Stimulated activated CD4-positive, alpha-beta T cell treated with anti-CD3 and anti-CD28 coated beads, Interleukin-2, amount 100 ng/mL, for 48 hours (primary cell): Measurements from ENCODE around the gene ZNF616.
A peak's percentile ranks its signal among the peaks of the same experiment; 100 is the strongest.
"Not testable (repeated sequence)": the region's sequence is repeated elsewhere in the genome, so short reads cannot be mapped to it uniquely, and the experiment has no call there.

Experiments used
- DNase-seq, 2 donors: peaks; one replicate each; pipeline ENCODE4 v3.0.0-alpha.2; 2020

Gene ZNF616

DNA sequence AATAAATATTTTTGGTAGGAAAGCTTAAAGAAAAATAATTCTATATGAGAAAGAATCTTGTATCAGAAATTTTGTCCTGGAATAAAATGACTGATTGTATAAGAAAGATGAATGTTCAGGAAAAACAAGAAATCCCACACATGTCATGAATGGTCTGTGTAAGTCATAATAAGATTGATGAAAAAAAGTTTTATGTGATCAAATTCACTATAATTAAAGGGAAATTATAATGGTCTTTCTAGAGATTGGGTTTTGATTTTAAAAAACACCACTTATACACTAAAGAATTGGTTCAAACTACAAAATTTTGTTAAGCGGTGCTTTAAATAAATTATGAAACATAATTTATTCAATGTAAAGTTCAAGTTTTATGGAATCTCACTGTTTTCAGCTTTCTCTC, 37.0 kb downstream of the ZNF616 start:
- DNase-seq = no peak

- DNase-seq = no peak
Measured at GRCh38 chr19:52101866-52102562, 37.7 kb downstream of the ZNF616 start.

- DNase-seq = no peak
Measured at GRCh38 chr19:52099497-52100138, 40.1 kb downstream of the ZNF616 start.

DNA sequence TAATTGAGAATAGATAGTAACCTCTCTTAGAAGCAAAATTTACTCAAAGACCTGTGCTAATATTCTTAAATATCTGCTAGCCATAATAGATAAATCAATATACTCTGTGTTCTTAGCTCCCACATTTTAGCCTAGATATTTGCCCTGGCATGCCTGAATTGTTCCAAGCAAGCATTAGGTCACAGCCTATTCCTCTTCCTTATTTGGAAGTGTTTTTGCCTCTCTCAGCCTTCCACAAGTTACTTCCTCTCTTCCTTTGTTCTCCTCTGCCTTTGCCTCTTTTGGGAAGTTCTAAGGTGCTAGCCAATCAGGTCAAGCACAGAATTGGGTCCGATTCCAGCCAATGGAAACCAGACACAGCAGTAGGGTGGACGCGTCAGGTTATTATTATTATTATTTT, 43.3 kb downstream of the ZNF616 start:
- DNase-seq = not testable (repeated sequence)

- DNase-seq = peak; percentile 80 to 84
Measured at GRCh38 chr19:52095172-52096014, 44.3 kb downstream of the ZNF616 start, which contains the start of gene ZNF841. Gene ZNF841, minus strand, starts transcription at chr19:52095765. Its CDS starts 10,964 bp downstream, at chr19:52084801.

DNA sequence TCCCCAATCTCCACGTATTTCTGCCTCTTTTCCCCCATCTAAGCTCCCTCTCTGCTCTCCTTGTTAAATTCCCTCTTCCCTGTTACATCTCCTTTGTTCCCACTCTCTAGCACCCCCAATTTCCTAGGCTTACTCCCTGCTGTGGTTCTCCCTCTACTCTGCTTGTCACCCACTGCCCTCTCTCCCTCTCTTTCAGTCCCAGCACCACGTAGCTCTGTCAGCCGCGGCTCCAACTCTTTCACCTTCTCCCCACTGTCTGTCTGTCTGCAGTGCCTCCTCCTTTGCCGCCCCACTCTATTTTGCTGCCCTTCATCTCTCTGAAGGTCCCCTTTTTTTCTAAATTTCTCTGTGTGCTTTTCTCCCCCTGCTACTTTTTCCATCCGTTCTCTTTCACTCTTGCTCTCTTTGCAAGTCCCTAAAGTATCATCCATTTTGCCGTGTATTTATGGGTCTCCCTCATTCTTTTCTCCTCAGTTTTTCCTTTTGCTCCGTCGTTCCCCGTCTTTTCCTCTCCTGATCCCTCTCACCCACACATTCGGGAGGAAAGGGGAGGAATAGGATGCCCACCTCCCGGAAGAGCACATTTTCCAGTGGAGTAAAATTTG, 45.1 kb downstream of the ZNF616 start:
- no peak for DNase-seq

DNA sequence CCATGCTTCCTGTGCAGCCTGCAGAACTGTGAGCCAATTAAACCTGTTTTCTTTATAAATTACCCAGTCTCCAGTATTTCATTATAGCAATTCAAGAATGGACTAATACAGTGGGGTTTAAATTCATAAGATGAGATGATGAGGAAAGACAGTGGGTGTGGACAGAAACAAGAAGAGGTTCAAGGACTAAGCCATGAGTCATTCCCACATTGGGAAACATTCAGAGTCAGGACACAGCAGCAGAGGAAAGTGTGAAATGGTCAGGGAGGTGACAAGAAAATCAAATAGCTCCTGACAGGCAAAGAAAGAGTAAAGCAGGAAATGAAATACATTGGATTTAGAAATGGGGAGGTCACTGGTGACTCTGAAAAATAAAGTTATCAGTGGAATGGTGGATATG, 53.3 kb downstream of the ZNF616 start:
- no peak for DNase-seq

- no peak for DNase-seq
Measured at GRCh38 chr19:52070496-52070895, 69.2 kb downstream of the ZNF616 start.

GRCh38 chr19:52069653-52070052, 70.1 kb downstream of the ZNF616 start:
- no peak for DNase-seq

DNA sequence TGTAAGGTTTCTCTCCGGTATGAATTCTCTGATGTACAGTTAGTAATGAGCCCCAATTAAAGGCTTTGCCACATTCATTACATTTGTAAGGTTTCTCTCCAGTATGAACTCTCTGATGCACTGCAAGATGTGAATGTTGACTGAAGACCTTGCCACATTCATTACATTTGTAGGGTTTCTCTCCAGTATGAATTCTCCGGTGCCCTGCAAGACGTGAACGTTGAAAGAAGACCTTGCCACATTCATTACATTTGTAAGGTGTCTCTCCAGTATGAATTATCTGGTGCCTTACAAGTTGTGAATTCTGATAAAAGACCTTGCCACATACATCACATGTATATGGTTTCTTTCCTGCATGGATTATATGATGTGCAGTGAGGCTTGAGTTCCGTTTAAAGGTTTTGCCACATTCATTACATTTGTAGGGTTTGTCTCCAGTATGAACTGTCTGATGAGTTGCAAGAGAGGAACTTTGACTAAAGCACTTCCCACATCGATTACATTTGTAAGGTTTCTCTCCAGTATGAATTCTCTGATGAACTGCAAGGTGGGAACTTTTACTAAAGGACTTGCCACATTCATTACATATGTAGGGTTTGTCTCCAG, 73.4 kb downstream of the ZNF616 start:
- DNase-seq = no peak

DNA sequence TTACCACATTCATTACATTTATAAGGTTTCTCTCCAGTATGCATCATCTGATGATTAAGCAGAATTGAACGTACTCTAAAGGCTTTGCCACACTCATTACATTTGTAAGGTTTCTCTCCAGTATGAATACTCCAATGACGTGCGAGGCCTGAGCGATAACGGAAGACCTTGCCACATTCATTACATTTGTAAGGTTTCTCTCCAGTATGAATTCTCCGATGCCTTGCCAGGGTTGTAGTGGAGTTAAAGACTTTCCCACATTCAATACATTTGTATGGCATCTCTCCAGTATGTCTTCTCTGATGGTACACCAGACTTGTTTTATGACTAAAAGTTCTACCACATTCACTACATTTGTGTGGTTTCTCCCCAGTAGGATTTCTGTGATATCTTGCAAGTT, 74.3 kb downstream of the ZNF616 start:
- no peak for DNase-seq
